Measurements from ENCODE around the gene ZNF488. TPM values are rescaled to one million over a fixed set of nuclear protein-coding genes. Genes with fewer than 3 reads are reported as not detected.

Gene ZNF488
- total RNA-seq, 2 donors from 2014 or later = 0.53 to 1.2 TPM

DNA sequence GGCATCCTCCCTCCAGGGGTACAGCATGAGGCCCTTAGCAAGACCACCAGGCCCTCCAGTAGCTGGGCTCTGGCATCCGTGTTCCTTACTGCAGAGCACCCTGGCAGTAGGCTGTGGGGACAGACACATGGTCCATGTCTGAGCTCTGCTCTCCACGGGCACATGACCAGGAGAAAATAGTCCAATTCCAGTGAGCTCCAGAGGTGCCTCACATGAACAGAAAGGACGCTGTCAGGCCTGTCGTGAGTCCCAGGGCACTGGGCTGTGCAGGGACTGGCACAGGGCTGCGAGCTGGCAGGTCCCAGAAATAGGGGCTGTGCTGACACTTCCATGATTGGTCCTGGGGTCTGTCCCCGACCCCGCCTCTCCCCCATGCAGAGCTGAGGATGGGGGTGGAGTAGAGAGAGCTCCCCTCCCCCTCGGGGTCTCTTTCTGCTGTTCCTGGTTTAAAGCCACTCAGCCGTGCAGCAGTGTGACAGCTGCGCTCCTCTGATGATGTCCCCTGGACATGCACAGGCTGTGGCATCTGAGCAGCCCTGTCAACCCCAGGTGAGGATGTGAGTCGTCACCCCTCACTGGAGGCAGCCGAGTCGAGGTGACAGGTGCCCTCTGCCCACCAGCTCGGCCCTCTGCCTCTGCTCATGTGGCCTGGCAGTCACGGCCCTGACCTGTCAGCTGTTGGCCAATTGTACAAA is 25.2 kb upstream of the ZNF488 start:
- TF ChIP-seq, protein P1, sequence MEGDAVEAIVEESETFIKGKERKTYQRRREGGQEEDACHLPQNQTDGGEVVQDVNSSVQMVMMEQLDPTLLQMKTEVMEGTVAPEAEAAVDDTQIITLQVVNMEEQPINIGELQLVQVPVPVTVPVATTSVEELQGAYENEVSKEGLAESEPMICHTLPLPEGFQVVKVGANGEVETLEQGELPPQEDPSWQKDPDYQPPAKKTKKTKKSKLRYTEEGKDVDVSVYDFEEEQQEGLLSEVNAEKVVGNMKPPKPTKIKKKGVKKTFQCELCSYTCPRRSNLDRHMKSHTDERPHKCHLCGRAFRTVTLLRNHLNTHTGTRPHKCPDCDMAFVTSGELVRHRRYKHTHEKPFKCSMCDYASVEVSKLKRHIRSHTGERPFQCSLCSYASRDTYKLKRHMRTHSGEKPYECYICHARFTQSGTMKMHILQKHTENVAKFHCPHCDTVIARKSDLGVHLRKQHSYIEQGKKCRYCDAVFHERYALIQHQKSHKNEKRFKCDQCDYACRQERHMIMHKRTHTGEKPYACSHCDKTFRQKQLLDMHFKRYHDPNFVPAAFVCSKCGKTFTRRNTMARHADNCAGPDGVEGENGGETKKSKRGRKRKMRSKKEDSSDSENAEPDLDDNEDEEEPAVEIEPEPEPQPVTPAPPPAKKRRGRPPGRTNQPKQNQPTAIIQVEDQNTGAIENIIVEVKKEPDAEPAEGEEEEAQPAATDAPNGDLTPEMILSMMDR (conservative IDR thresholded peaks at IDR 0.05) = no peak
- H3K9me3 ChIP-seq (ENCODE audit: control insufficient read depth, low read length) = no peaks in the 10 kb centered on the region
- no peak overlapping the region for H3K4me3 Mint-ChIP-seq
- no peak overlapping the region for H3K27ac ChIP-seq (ENCODE audit: low read depth, low read length)
- no peaks in the 10 kb centered on the region for H3K36me3 Mint-ChIP-seq (ENCODE audit: low read depth)
- no peaks in the 10 kb centered on the region for H3K27me3 ChIP-seq (ENCODE audit: control insufficient read depth, insufficient read depth, low read length, poor library complexity, severe bottlenecking)
- no peak for DNase-seq
- no peaks in the 10 kb centered on the region for H3K9me3 Mint-ChIP-seq
- no peak overlapping the region for H3K27ac Mint-ChIP-seq
- H3K4me3 ChIP-seq (ENCODE audit: low read length) = no peak overlapping the region
- no peaks in the 10 kb centered on the region for H3K36me3 ChIP-seq (ENCODE audit: control insufficient read depth, insufficient read depth, low read length)
- WGBS, 2 experiments (ENCODE audit: insufficient coverage in 1 of 2, insufficient read length in 1 of 2) = 83 to 93% methylated on average over 8 to 15 of the region's 15 CpGs
- no peak overlapping the region for H3K9ac ChIP-seq (ENCODE audit: extremely low read depth, low read length, poor library complexity, severe bottlenecking)
- peaks cover 3% of the 10 kb centered on the region for H3K4me1 ChIP-seq (ENCODE audit: control insufficient read depth, insufficient read depth, low read length)
- peaks cover 8% of the 10 kb centered on the region for H3K27me3 Mint-ChIP-seq (ENCODE audit: insufficient read depth)
- peaks cover 7% of the 10 kb centered on the region for H3K4me1 Mint-ChIP-seq

DNA sequence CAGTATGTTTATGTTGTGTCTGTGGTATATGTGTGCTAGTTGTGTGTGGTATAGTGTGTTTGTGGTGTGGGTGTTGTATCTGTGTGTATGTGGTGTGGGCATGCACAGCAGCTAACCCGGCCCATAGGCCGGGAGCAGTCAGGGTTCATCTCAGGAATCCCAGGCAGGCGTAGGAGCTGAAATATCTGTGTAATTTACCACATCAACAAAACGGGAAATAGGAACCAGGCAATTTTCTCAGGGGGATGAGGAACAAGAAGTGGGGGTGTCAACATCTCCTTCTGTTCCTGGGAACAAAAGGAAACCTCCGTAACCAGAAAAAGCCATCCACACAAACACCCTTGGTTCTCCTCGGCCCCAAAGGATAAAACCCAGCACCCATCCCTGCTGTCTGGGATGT is 24.5 kb upstream of the ZNF488 start:
- Mint-ChIP-seq H3K27me3 (ENCODE audit: insufficient read depth) (peaks cover 10% of the 10 kb centered on the region), H3K4me3 (no peak overlapping the region), H3K4me1 (peaks cover 14% of the 10 kb centered on the region), H3K9me3 (no peaks in the 10 kb centered on the region), H3K36me3 (ENCODE audit: low read depth) (no peaks in the 10 kb centered on the region), H3K27ac (no peak overlapping the region)
- H3K9me3 ChIP-seq (ENCODE audit: control insufficient read depth, low read length) = no peaks in the 10 kb centered on the region
- no peaks in the 10 kb centered on the region for H3K36me3 ChIP-seq (ENCODE audit: control insufficient read depth, insufficient read depth, low read length)
- 87 to 94% methylated on average over 4 to 6 of the region's 6 CpGs for WGBS, 2 experiments (ENCODE audit: insufficient coverage in 1 of 2, insufficient read length in 1 of 2)
- H3K4me3 ChIP-seq (ENCODE audit: low read length) = no peak overlapping the region
- no peak for DNase-seq
- no peak overlapping the region for H3K27ac ChIP-seq (ENCODE audit: low read depth, low read length)
- H3K9ac ChIP-seq (ENCODE audit: extremely low read depth, low read length, poor library complexity, severe bottlenecking) = no peak overlapping the region
- TF ChIP-seq, protein P1 (conservative IDR thresholded peaks at IDR 0.05) = no peak
- peaks cover 4% of the 10 kb centered on the region for H3K4me1 ChIP-seq (ENCODE audit: control insufficient read depth, insufficient read depth, low read length)
- H3K27me3 ChIP-seq (ENCODE audit: control insufficient read depth, insufficient read depth, low read length, poor library complexity, severe bottlenecking) = no peaks in the 10 kb centered on the region

DNA sequence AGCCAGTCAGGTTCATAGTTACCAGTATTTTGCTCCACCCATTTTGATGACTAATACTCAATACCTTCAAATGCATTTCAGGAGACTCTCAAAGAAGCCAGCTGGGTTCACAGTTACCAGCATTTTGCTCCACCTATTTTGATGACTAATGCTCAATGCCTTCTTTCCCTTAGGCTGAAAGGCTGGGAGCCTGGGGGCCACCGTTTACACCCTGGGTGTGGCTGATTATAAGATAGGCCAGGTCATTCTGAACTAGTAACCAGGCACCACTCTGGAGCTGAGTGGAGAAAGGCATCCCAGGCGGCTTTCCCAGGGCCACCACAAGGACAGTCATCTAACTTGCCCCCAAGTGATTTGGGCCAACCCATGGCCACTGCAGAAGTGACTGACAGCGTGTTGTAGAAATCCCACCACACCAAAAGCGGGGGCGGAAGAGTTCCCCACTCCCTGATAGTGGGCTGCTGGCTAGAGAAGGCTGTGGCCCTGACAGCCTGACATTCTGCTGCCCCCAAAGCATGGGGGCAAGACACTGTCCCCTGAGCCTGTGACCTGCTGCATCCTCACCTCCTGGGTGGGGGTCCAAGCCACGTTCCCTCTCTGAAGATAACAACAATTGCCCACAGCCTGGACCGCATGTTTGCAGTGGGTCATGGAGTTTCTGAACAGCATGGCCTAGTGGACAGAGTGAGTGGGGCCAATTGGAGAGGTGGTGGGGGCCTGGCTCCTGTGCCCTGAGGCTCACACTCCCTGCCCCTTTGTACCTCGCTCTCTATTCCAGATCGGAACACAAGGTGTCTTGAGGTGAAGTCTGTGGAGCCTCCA is 23.0 kb upstream of the ZNF488 start:
- peak; percentile 77 for DNase-seq
- no peak overlapping the region for H3K9ac ChIP-seq (ENCODE audit: extremely low read depth, low read length, poor library complexity, severe bottlenecking)
- Mint-ChIP-seq H3K9me3 (no peaks in the 10 kb centered on the region), H3K27me3 (ENCODE audit: insufficient read depth) (peaks cover 10% of the 10 kb centered on the region), H3K36me3 (ENCODE audit: low read depth) (no peaks in the 10 kb centered on the region), H3K4me3 (no peak overlapping the region), H3K4me1 (peaks cover 27% of the 10 kb centered on the region), H3K27ac (no peak overlapping the region)
- H3K4me1 ChIP-seq (ENCODE audit: control insufficient read depth, insufficient read depth, low read length) = peaks cover 8% of the 10 kb centered on the region
- no peaks in the 10 kb centered on the region for H3K9me3 ChIP-seq (ENCODE audit: control insufficient read depth, low read length)
- WGBS, 2 experiments (ENCODE audit: insufficient coverage in 1 of 2, insufficient read length in 1 of 2) = 80 to 85% methylated on average over 4 to 9 of the region's 9 CpGs
- TF ChIP-seq, protein P1 (conservative IDR thresholded peaks at IDR 0.05) = no peak
- no peaks in the 10 kb centered on the region for H3K36me3 ChIP-seq (ENCODE audit: control insufficient read depth, insufficient read depth, low read length)
- H3K4me3 ChIP-seq (ENCODE audit: low read length) = no peak overlapping the region
- no peak overlapping the region for H3K27ac ChIP-seq (ENCODE audit: low read depth, low read length)
- H3K27me3 ChIP-seq (ENCODE audit: control insufficient read depth, insufficient read depth, low read length, poor library complexity, severe bottlenecking) = no peaks in the 10 kb centered on the region

Measured in endodermal cell (in vitro differentiated cells).